Heart left ventricle (tissue), 16 donors: Measurements from ENCODE around the gene ITLN1. TPM values are rescaled to one million over a fixed set of nuclear protein-coding genes. Genes with fewer than 3 reads are reported as not detected.
"Not testable (repeated sequence)": the region's sequence is repeated elsewhere in the genome, so short reads cannot be mapped to it uniquely, and the experiment has no call there.

ENCODE experiments used
- ATAC-seq, 4 donors: fragments of 200-7000 bp; cut with Tn5 transposase; one replicate each; pipeline ENCODE4 v1.9.1; 2020 to 2022; ENCODE audit warnings: moderate library complexity in 4 of 4, mild to moderate bottlenecking in 3 of 4, moderate number of reproducible peaks in 1 of 4
- DNase-seq, 5 donors: peaks; one replicate each; pipeline ENCODE4 v3.0.0-alpha.2; 2020
- H3K27ac ChIP-seq, 12 donors: fragments of 200-600 bp; sonication (generic) in 4 of 12; one replicate each; pipeline versions ENCODE4 v1.5.0 to v1.8.0; 2016 to 2022; ENCODE audit warnings: mild to moderate bottlenecking in 2 of 12
- H3K27me3 ChIP-seq, 9 donors: fragments of 200-600 bp; sonication (generic) in 2 of 9; one replicate each; pipeline versions ENCODE4 v1.5.1 to v1.8.0; 2016 to 2022; ENCODE audit warnings: mild to moderate bottlenecking in 3 of 9
- H3K36me3 ChIP-seq, 9 donors: fragments of 200-600 bp; sonication (generic) in 2 of 9; one replicate each; pipeline versions ENCODE4 v1.5.0 to v1.8.0; 2018 to 2022; ENCODE audit warnings: mild to moderate bottlenecking in 2 of 9
- H3K4me1 ChIP-seq, 12 donors: fragments of 200-600 bp; sonication (generic) in 4 of 12; one replicate each; pipeline versions ENCODE4 v1.5.0 to v1.8.0; 2016 to 2022; ENCODE audit warnings: mild to moderate bottlenecking in 3 of 12
- H3K4me3 ChIP-seq, 12 donors: fragments of 200-600 bp; sonication (generic) in 4 of 12; one replicate each; pipeline versions ENCODE4 v1.5.0 to v1.8.0; 2017 to 2022; ENCODE audit warnings: mild to moderate bottlenecking in 9 of 12, moderate library complexity in 4 of 12
- H3K9me3 ChIP-seq, 12 donors: fragments of 200-600 bp; sonication (generic) in 4 of 12; one replicate each; pipeline versions ENCODE4 v1.5.0 to v1.8.0; 2016 to 2022; ENCODE audit warnings: mild to moderate bottlenecking in 1 of 12
- CTCF ChIP-seq, 12 donors: fragments of 200-600 bp; sonication (generic) in 4 of 12; IDR thresholded peaks; one replicate each; pipeline versions ENCODE4 v1.5.0 to v1.8.0; 2018 to 2022; ENCODE audit warnings: antibody characterized with exemption in 12 of 12, mild to moderate bottlenecking in 5 of 12
- POLR2A ChIP-seq, 2 donors: fragments of 450-650 bp; IDR thresholded peaks; one replicate each; pipeline ENCODE4 v1.6.1; 2017; ENCODE audit warnings: antibody characterized with exemption in 2 of 2, mild to moderate bottlenecking in 2 of 2, moderate library complexity in 2 of 2
- WGBS, 4 donors: extraction: QIAGEN DNeasy Blood & Tissue Kit in 2 of 4; methylation state at CpG; one replicate each; pipeline versions ENCODE4 v1.1.5 to v1.1.7; 2013 to 2018; 5-methylcytosine and 5-hydroxymethylcytosine counted together
- intact Hi-C, 10 donors: fragments of 100-400 bp; cut with DNase I; formaldehyde crosslinking; loops; one replicate each; pipeline versions ENCODE4 v1.11.1 to v1.14.2; 2022
- long read RNA-seq, 3 donors: library from polyadenylated mRNA; unstranded; transcript quantifications; one replicate each; pipeline ENCODE4 v2.0.0, GENCODE V29; 2020 to 2021
- polyA plus RNA-seq, 2 donors: library from polyadenylated mRNA; stranded (reverse); fragments of 200-250 nt; gene quantifications; one replicate each; pipeline ENCODE4 v1.2.3, GENCODE V29; 2013
- total RNA-seq, 9 donors: library from RNA; depleted of rRNA in 2 of 9; stranded (reverse); fragments of >200 nt in 2 of 9; fragmentation: NEBNext Ultra II Directional in 3 of 9; extraction: Animal tissue kit (Norgen Biotek cat#: 25700) in 3 of 9; gene quantifications; one replicate each; pipeline versions ENCODE4 v1.1.0 to v1.2.4, GENCODE V29; 2016 to 2023
- donor health status: ischemic (EF 13 %, LVEDD 7.1; RV severe dilation, severe dysfunction).
- donor health status: healthy with polysubstance abuse.
- donor health status: DM: no; HTN: yes; CAD: no.
- donor health status: DM: no; HTN: no; CAD: no.
- donor health status: ischemic (EF 25% LVEDD 6.9; RV normal size, moderate dysfunction).
- donor health status: ischemic (EF 25% LVEDD 5.7; RV mildly dilated, moderate dysfunction).
- donor health status: healthy.
- donor health status: DM: yes; HTN: yes; CAD: no.
- donor health status: ischemic (EF 35%, LVEDD 5.7; RV mildly dilated, moderate dysfunction).
- donor health status: nonischemic (EF 11% LVEDD 7.7; RV severe dilation, severe dysfunction).
- donor health status: DM: yes; HTN: yes; CAD: no.
- donor health status: PGD.
- donor health status: ischemic (EF 29% LVEDD 5.4; RV normal size, mild dysfunction).
- donor health status: nonischemic (EF 23%, LVEDD 6.1; RV moderate dilation, normal function).

ITLN1 gene
- total RNA-seq (1,000 to 10,000 TPM in 1 of 9 donors, 10 to 100 TPM in 1, 1 to 10 TPM in 3, under 1 TPM in 2, not detected in 2; 0.35 to 2,168 (median 2.6) TPM), polyA plus RNA-seq (1 to 10 TPM in 1 of 2 donors, under 1 TPM in 1; 0.62 to 2.1 TPM)
- long read RNA-seq, donor 1: 0 reads
- long read RNA-seq, donor 2, partial matches to known transcripts: 0 of 2 reads
- long read RNA-seq, donor 2, other reads (novel, unspliced or antisense): 0 of 2 reads
- long read RNA-seq, donor 3: 0 reads

GRCh38 chr1:160885042-160885441 lies at the start of gene ITLN1:
TSS of gene ITLN1 (minus strand) at chr1:160885180. CDS start at chr1:160884877, 303 bp downstream.
- H3K27me3 ChIP-seq: peaks cover 0 to 3% (median 0%) of the 10 kb centered on the region in 9 donors
- 42 to 64% (median 53%) methylated on average over 5 of the region's 5 CpGs for WGBS, 4 donors
- H3K36me3 ChIP-seq: no peaks in the 10 kb centered on the region
- H3K27ac ChIP-seq: no peak within 1 kb of the TSS
- H3K9me3 ChIP-seq: no peaks in the 10 kb centered on the region
- H3K4me3 ChIP-seq: no peak within 1 kb of the TSS
- DNase-seq (no peak), ATAC-seq (no peak)
- H3K4me1 ChIP-seq: peaks cover 0 to 12% (median 0%) of the 10 kb centered on the region in 12 donors
- intact Hi-C loops: no loop called here
- TF ChIP-seq CTCF (IDR thresholded peaks at IDR 0.05) (no peak), POLR2A (IDR thresholded peaks at IDR 0.05) (no peak)

- H3K36me3 ChIP-seq, H3K27me3 ChIP-seq, intact Hi-C loops, ATAC-seq, H3K4me3 ChIP-seq, H3K27ac ChIP-seq, H3K4me1 ChIP-seq, H3K9me3 ChIP-seq: not testable (repeated sequence)
- 89 to 97% (median 94%) methylated on average over 12 to 31 of the region's 31 CpGs for whole genome bisulfite sequencing, 4 donors
- DNase-seq: peak in 1 of 5 donors; percentile 55
Observed at GRCh38 chr1:160933305-160933704, 48.3 kb upstream of the ITLN1 start.

- intact Hi-C loops: no loop called here
- peaks cover 0 to 12% (median 2%) of the 10 kb centered on the region in 12 donors for H3K9me3 ChIP-seq
- WGBS, 4 donors: 65 to 82% (median 74%) methylated on average over 5 of the region's 5 CpGs
Observed at GRCh38 chr1:160925652-160926244, 40.8 kb upstream of the ITLN1 start.

GRCh38 chr1:160924791-160925651 lies 40.0 kb upstream of the ITLN1 start:
- H3K4me1 ChIP-seq: no peaks in the 10 kb centered on the region
- H3K27me3 ChIP-seq: no peaks in the 10 kb centered on the region
- 80 to 92% (median 90%) methylated on average over 7 of the region's 7 CpGs for whole genome bisulfite sequencing, 4 donors
- H3K36me3 ChIP-seq: no peaks in the 10 kb centered on the region
- H3K27ac ChIP-seq: no peak overlapping the region
- no peak for DNase-seq
- no peak overlapping the region for H3K4me3 ChIP-seq
- intact Hi-C loops: no loop called here
- ATAC-seq: no peak
- TF ChIP-seq POLR2A (IDR thresholded peaks at IDR 0.05): no peak
- TF ChIP-seq CTCF (IDR thresholded peaks at IDR 0.05): no peak
- peaks cover 0 to 12% (median 2%) of the 10 kb centered on the region in 12 donors for H3K9me3 ChIP-seq

More at GRCh38 chr1:160925652-160926244, 40.8 kb upstream of the ITLN1 start:
- DNase-seq (no peak), ATAC-seq (no peak)
- no peak overlapping the region for H3K4me3 ChIP-seq
- H3K27me3 ChIP-seq: no peaks in the 10 kb centered on the region
- H3K27ac ChIP-seq: no peak overlapping the region
- no peaks in the 10 kb centered on the region for H3K36me3 ChIP-seq
- H3K4me1 ChIP-seq: no peaks in the 10 kb centered on the region
- TF ChIP-seq CTCF (IDR thresholded peaks at IDR 0.05): no peak
- TF ChIP-seq POLR2A (IDR thresholded peaks at IDR 0.05): no peak
